Omental fat pad (tissue), 4 donors: ENCODE measurements around the gene MRPS26. TPM values are rescaled to one million over a fixed set of nuclear protein-coding genes. Genes with fewer than 3 reads are reported as not detected.

Source experiments
- ATAC-seq: fragments of 150-250 bp; one replicate; pipeline ENCODE4 v1.9.1; 2016; ENCODE audit warnings: mild to moderate bottlenecking, moderate library complexity; ENCODE audit not compliant: low FRiP score
- DNase-seq: peaks from one replicate; pipeline ENCODE4 v3.0.0-alpha.2; 2019; ENCODE audit warnings: low spot score
- CTCF ChIP-seq, 3 donors: fragments of 450-650 bp; IDR thresholded peaks; one replicate each; pipeline ENCODE4 v1.5.1; 2016 to 2017; ENCODE audit warnings: antibody characterized with exemption in 3 of 3, mild to moderate bottlenecking in 3 of 3, moderate library complexity in 2 of 3
- total RNA-seq, 4 donors: library from RNA; depleted of rRNA; stranded (reverse); fragments of >200 nt; gene quantifications; one replicate each; pipeline ENCODE4 v1.1.0, GENCODE V29; 2016

The MRPS26 gene
- total RNA-seq, 4 donors from 2014 or later: 35.5 to 43.2 (median 37.7) TPM

GRCh38 chr20:3085571-3086072, 39.8 kb downstream of the MRPS26 start:
- no peak for ATAC-seq
- no peak for DNase-seq
- no peak for TF ChIP-seq CTCF (IDR thresholded peaks at IDR 0.05)

- ATAC-seq (no peak), DNase-seq (no peak)
- TF ChIP-seq CTCF (IDR thresholded peaks at IDR 0.05): no peak
Measured at GRCh38 chr20:3088031-3088430, 42.2 kb downstream of the MRPS26 start.

- TF ChIP-seq CTCF (IDR thresholded peaks at IDR 0.05): no peak
- ATAC-seq (no peak), DNase-seq (no peak)
Measured at GRCh38 chr20:3090565-3090964, 44.7 kb downstream of the MRPS26 start.

GRCh38 chr20:3092611-3093379, 46.9 kb downstream of the MRPS26 start:
- no peak for ATAC-seq
- no peak for TF ChIP-seq CTCF (IDR thresholded peaks at IDR 0.05)

GRCh38 chr20:3093861-3094361, 48.1 kb downstream of the MRPS26 start:
- no peak for TF ChIP-seq CTCF (IDR thresholded peaks at IDR 0.05)
- ATAC-seq: no peak
- no peak for DNase-seq

More at GRCh38 chr20:3092611-3093379, 46.9 kb downstream of the MRPS26 start:
- DNase-seq: no peak

- TF ChIP-seq CTCF (IDR thresholded peaks at IDR 0.05): no peak
- ATAC-seq (no peak), DNase-seq (no peak)
Measured at GRCh38 chr20:3094848-3095629, 49.2 kb downstream of the MRPS26 start.

Other genes with a start within 250 kb of the MRPS26 start
- gene CPXM1, start 245.4 kb upstream of the MRPS26 start, total RNA-seq: 10 to 100 TPM; 22.1 to 74.1 (median 32.3) TPM
- gene C20orf141, start 231.1 kb upstream of the MRPS26 start, total RNA-seq: 1 to 10 TPM in 2 of 4 donors, not detected in 2; 1.2 to 1.4 TPM
- gene TMEM239, start 229.7 kb upstream of the MRPS26 start, total RNA-seq: not detected
- gene PCED1A, start 205.4 kb upstream of the MRPS26 start, total RNA-seq: 10 to 100 TPM; 21.5 to 46.7 (median 33.3) TPM
- 10 to 100 TPM; 24.0 to 34.0 (median 27.7) TPM for gene VPS16, start 205.3 kb upstream of the MRPS26 start, total RNA-seq
- gene PTPRA, start 172.6 kb upstream of the MRPS26 start, total RNA-seq: 10 to 100 TPM; 55.0 to 78.0 (median 68.2) TPM
- not detected for gene GNRH2, start 2.4 kb upstream of the MRPS26 start, total RNA-seq
- not detected for gene OXT, start 25.6 kb downstream of the MRPS26 start, total RNA-seq
- not detected for gene AVP, start 38.7 kb downstream of the MRPS26 start, total RNA-seq
- 10 to 100 TPM; 14.9 to 24.6 (median 17.0) TPM for gene FASTKD5, start 113.8 kb downstream of the MRPS26 start, total RNA-seq
- 1 to 10 TPM; 4.6 to 6.4 (median 5.6) TPM for gene UBOX5, start 113.8 kb downstream of the MRPS26 start, total RNA-seq
- 1 to 10 TPM; 5.5 to 8.5 (median 8.0) TPM for gene LZTS3, start 127.5 kb downstream of the MRPS26 start, total RNA-seq
- 10 to 100 TPM; 61.5 to 76.5 (median 68.2) TPM for gene DDRGK1, start 158.6 kb downstream of the MRPS26 start, total RNA-seq
- gene ITPA, start 163.4 kb downstream of the MRPS26 start, total RNA-seq: 10 to 100 TPM; 32.0 to 42.9 (median 35.7) TPM
- gene SLC4A11, start 193.1 kb downstream of the MRPS26 start, total RNA-seq: 1 to 10 TPM in 2 of 4 donors, under 1 TPM in 2; 0.74 to 1.7 (median 0.95) TPM